IPS-NIHi7 (cell line): ENCODE data around the gene ATP6V0E1.

ENCODE experiments used
- DNase-seq: peaks from one replicate; pipeline ENCODE4 v3.0.0; 2012; ENCODE audit warnings: mixed read lengths; ENCODE audit errors: extremely low spot score

ATP6V0E1 gene

GRCh38 chr5:173078878-173079277 is 95.3 kb downstream of the ATP6V0E1 start:
- DNase-seq = no peak
